Measurements from ENCODE around the gene PSME3IP1. TPM values are rescaled to one million over a fixed set of nuclear protein-coding genes. Genes with fewer than 3 reads are reported as not detected.
A peak's percentile ranks its signal among the peaks of the same experiment; 100 is the strongest.
"Not testable (repeated sequence)": the region's sequence is repeated elsewhere in the genome, so short reads cannot be mapped to it uniquely, and the experiment has no call there.

PSME3IP1 gene
- polyA plus RNA-seq, 1 of the 3 experiments (the other 2 are of a cell fraction), result 80.9 TPM

DNA sequence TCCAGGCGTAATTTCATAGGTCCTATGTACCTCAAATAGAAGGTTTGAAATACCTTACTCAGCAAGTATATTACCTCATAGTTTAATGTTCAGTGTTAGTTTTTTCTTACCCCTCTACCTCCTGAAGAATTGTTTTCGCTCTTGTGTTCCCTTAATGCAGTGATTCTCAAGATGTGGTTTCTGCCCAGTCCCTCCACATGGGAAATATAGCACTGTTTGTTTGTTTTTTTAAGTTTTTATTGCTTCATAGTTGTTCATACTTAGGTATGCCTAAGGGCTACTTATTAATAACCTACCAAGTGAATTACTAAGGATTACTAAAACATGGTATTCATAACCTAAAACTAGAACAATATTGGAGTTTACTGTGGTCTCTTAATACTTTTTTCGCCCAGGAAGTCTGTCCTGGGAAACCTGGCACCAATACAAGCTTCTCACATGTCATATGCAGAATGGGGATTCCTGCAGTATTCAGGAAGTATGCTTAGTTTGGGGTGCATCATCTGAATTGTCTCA is 5.3 kb upstream of the PSME3IP1 start (continued):
- TF ChIP-seq, protein P1, sequence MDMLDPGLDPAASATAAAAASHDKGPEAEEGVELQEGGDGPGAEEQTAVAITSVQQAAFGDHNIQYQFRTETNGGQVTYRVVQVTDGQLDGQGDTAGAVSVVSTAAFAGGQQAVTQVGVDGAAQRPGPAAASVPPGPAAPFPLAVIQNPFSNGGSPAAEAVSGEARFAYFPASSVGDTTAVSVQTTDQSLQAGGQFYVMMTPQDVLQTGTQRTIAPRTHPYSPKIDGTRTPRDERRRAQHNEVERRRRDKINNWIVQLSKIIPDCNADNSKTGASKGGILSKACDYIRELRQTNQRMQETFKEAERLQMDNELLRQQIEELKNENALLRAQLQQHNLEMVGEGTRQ (IDR thresholded peaks at IDR 0.05; ENCODE audit: borderline replicate concordance, low read depth, low read length), result no peak
- TF ChIP-seq TCF12 (IDR thresholded peaks at IDR 0.05) (no peak), TAF1 (IDR thresholded peaks at IDR 0.05; ENCODE audit: borderline replicate concordance, low read depth, low read length) (no peak), RAD21 (IDR thresholded peaks at IDR 0.05; ENCODE audit: low read length) (no peak), JUND (IDR thresholded peaks at IDR 0.05) (no peak), GATA2 (CRISPR knock-in tag; IDR thresholded peaks at IDR 0.05) (no peak), GABPA (IDR thresholded peaks at IDR 0.05; ENCODE audit: low read depth) (no peak), FOSL2 (IDR thresholded peaks at IDR 0.05; ENCODE audit: borderline replicate concordance, low read depth) (no peak), MEF2A (IDR thresholded peaks at IDR 0.05; ENCODE audit: borderline replicate concordance, low read depth) (no peak)
- TF ChIP-seq, protein P2, sequence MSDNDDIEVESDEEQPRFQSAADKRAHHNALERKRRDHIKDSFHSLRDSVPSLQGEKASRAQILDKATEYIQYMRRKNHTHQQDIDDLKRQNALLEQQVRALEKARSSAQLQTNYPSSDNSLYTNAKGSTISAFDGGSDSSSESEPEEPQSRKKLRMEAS (IDR thresholded peaks at IDR 0.05; ENCODE audit: low read depth), result no peak
- TF ChIP-seq, protein P3, sequence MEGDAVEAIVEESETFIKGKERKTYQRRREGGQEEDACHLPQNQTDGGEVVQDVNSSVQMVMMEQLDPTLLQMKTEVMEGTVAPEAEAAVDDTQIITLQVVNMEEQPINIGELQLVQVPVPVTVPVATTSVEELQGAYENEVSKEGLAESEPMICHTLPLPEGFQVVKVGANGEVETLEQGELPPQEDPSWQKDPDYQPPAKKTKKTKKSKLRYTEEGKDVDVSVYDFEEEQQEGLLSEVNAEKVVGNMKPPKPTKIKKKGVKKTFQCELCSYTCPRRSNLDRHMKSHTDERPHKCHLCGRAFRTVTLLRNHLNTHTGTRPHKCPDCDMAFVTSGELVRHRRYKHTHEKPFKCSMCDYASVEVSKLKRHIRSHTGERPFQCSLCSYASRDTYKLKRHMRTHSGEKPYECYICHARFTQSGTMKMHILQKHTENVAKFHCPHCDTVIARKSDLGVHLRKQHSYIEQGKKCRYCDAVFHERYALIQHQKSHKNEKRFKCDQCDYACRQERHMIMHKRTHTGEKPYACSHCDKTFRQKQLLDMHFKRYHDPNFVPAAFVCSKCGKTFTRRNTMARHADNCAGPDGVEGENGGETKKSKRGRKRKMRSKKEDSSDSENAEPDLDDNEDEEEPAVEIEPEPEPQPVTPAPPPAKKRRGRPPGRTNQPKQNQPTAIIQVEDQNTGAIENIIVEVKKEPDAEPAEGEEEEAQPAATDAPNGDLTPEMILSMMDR (IDR thresholded peaks at IDR 0.05), result no peak

DNA sequence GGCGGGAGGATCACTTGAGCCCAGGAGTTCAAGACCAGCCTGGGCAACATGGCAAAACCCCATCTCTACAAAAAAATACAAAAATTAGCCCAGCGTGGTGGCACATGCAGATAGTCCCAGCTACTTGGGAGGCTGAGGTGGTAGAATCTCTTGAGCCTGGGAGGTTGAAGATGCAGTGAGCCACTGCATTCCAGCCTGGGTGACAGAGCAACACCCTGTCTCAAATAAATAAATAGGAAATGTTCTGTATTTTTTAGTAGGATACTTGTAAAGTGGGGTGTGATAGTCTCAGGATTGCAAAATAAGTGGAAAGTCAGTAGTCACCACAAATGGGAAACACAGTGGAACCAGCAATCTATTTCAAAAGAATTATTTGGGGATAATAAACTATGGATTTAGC is 4.3 kb upstream of the PSME3IP1 start:
- peaks cover 23% of the 10 kb centered on the region for H3F3A ChIP-seq (replicated peaks; ENCODE audit: insufficient read depth)
- no peaks in the 10 kb centered on the region for H3K9me3 ChIP-seq
- no peak overlapping the region for H2AFZ ChIP-seq (ENCODE audit: low read depth)
- peaks cover 0 to 7% of the 10 kb centered on the region in 2 experiments for H3K36me3 ChIP-seq (replicated peaks in 1 of 2; ENCODE audit: control insufficient read depth in 1 of 2, insufficient read depth in 2 of 2, low read length in 1 of 2)
- no peak for DNase-seq
- no peaks in the 10 kb centered on the region for H3K27me3 ChIP-seq (ENCODE audit: insufficient read depth)
- no peak for TF ChIP-seq NRF1 (IDR thresholded peaks at IDR 0.05; ENCODE audit: low read depth, low read length)
- TF ChIP-seq, protein P4, sequence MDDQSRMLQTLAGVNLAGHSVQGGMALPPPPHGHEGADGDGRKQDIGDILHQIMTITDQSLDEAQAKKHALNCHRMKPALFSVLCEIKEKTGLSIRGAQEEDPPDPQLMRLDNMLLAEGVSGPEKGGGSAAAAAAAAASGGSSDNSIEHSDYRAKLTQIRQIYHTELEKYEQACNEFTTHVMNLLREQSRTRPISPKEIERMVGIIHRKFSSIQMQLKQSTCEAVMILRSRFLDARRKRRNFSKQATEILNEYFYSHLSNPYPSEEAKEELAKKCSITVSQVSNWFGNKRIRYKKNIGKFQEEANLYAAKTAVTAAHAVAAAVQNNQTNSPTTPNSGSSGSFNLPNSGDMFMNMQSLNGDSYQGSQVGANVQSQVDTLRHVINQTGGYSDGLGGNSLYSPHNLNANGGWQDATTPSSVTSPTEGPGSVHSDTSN (IDR thresholded peaks at IDR 0.05), result no peak
- peaks cover 88% of the 10 kb centered on the region for H3K79me2 ChIP-seq (ENCODE audit: insufficient read depth)
- H3K27ac ChIP-seq (ENCODE audit: low read depth in 2 of 2, low read length in 1 of 2), result peak overlapping the region in 1 of 2 experiments; percentile 98; a peak in 2 of 4 replicates
- H3K4me1 ChIP-seq (ENCODE audit: control insufficient read depth in 1 of 2, insufficient read depth in 2 of 2, low read depth in 1 of 2, low read length in 1 of 2), result peaks cover 6 to 33% of the 10 kb centered on the region in 2 experiments
- ChIA-PET POLR2A (no interaction called here), CTCF (interaction anchor here (1.0 to 1.8 kb wide), 4 partner anchors 19 to 110 kb away, joined by 3 to 5 read pairs (median 4); partner anchors contain the start of gene CPNE2)
- H3K9me2 ChIP-seq, result no peaks in the 10 kb centered on the region
- H4K20me1 ChIP-seq (ENCODE audit: insufficient read depth), result no peaks in the 10 kb centered on the region
- no peak overlapping the region; the same call in 1 of the 2 replicates for H3K4me2 ChIP-seq
- 91% methylated on average over 2 of the region's 2 CpGs for WGBS (ENCODE audit: low lambda C conversion rate)
- no peak overlapping the region for H3K4me3 ChIP-seq (ENCODE audit: low read depth in 2 of 2, low read length in 1 of 2)
- no peak overlapping the region for H3K9ac ChIP-seq

DNA sequence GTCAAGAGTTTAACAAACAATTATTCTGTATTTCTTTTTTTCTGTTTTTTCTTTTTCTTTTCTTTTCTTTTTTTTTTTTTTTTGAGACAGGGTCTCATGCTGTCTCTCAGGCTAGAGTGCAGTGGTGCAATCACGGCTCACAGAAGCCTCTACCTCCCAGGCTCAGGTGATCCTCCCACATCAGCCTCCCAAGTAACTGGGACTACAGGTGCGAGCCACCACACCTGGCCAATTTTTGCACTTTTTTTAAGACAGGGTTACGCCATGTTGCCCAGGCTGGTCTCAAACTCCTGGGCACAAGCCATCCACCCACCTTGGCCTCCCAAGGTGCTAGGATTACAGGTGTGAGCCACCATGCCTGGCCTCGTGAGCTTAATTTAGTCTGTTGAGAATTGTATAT is 3.7 kb upstream of the PSME3IP1 start:
- H3K27me3 ChIP-seq (ENCODE audit: insufficient read depth); H3K4me2 ChIP-seq; H3K9ac ChIP-seq; H3K27ac ChIP-seq (ENCODE audit: low read depth in 2 of 2, low read length in 1 of 2); H3K4me3 ChIP-seq (ENCODE audit: low read depth in 2 of 2, low read length in 1 of 2); DNase-seq; POLR2A ChIA-PET; H2AFZ ChIP-seq (ENCODE audit: low read depth); H3K9me3 ChIP-seq; H3K36me3 ChIP-seq (replicated peaks in 1 of 2; ENCODE audit: control insufficient read depth in 1 of 2, insufficient read depth in 2 of 2, low read length in 1 of 2); H3K9me2 ChIP-seq; H4K20me1 ChIP-seq (ENCODE audit: insufficient read depth): not testable (repeated sequence)
- CTCF ChIA-PET, result interaction anchor here (1.6 to 1.8 kb wide), 2 partner anchors 105 to 111 kb away, joined by 3 to 4 read pairs; no protein-coding TSS in a partner anchor
- H3F3A ChIP-seq (replicated peaks; ENCODE audit: insufficient read depth), result peaks cover 17% of the 10 kb centered on the region
- H3K4me1 ChIP-seq (ENCODE audit: control insufficient read depth in 1 of 2, insufficient read depth in 2 of 2, low read depth in 1 of 2, low read length in 1 of 2), result peaks cover 6 to 31% of the 10 kb centered on the region in 2 experiments
- H3K79me2 ChIP-seq (ENCODE audit: insufficient read depth), result peaks cover 92% of the 10 kb centered on the region
- 95% methylated on average over 4 of the region's 4 CpGs for WGBS (ENCODE audit: low lambda C conversion rate)
